Fibroblast of lung (primary cell): ENCODE results near the gene MGAT4A.

Experiments used
- CTCF ChIP-seq, 2 donors: IDR thresholded peaks in 1 of 2; conservative IDR thresholded peaks in 1 of 2; 1 replicate in 1 of 2; 2 replicates in 1 of 2; pipeline ENCODE4 v1.5.1; 2011 to 2012; ENCODE audit warnings: low read length in 2 of 2, control low read depth in 1 of 2, inconsistent platforms in 1 of 2, low read depth in 1 of 2, mild to moderate bottlenecking in 1 of 2
- EZH2 ChIP-seq: IDR thresholded peaks from 2 replicates; pipeline ENCODE4 v1.5.1; 2012; ENCODE audit warnings: low read length, control low read depth, mild to moderate bottlenecking; ENCODE audit errors: missing control alignments

- TF ChIP-seq CTCF (conservative IDR thresholded peaks at IDR 0.05 in 1 of 2, IDR thresholded peaks at IDR 0.05 in 1 of 2; ENCODE audit: low read depth in 1 of 2, low read length in 2 of 2) = no peak
- TF ChIP-seq EZH2 = no peak
These were observed 27.2 kb downstream of the MGAT4A start for GRCh38 chr2:98703738-98704137.
